Kidney (tissue), 14 donors: ENCODE data around the gene MB21D2. TPM values are rescaled to one million over a fixed set of nuclear protein-coding genes. Genes with fewer than 3 reads are reported as not detected.

Experiments used
- DNase-seq, 5 donors: peaks; one replicate each; pipeline ENCODE4 v3.0.0-alpha.2; 2013 to 2020
- FAIRE-seq: peaks from 2 replicates; lab custom pipeline; 2012; peaks lifted over from hg19 to GRCh38; lab: Jason Lieb, UNC
- H3K27ac ChIP-seq, 2 donors: one replicate each; pipeline ENCODE4 v1.7.0; 2013; ENCODE audit warnings: low read depth in 2 of 2, low read length in 2 of 2, inconsistent platforms in 1 of 2
- H3K27me3 ChIP-seq: one replicate; pipeline ENCODE4 v1.7.1; 2013; ENCODE audit warnings: low read length, inconsistent platforms; ENCODE audit not compliant: control insufficient read depth, insufficient read depth
- H3K36me3 ChIP-seq, 3 donors: one replicate each; pipeline versions ENCODE4 v1.7.0 to v1.7.1; 2013; ENCODE audit warnings: low read length in 3 of 3, control low read depth in 1 of 3, inconsistent platforms in 1 of 3; ENCODE audit not compliant: insufficient read depth in 3 of 3, control insufficient read depth in 2 of 3
- H3K4me1 ChIP-seq, 3 donors: one replicate each; pipeline versions ENCODE4 v1.7.0 to v1.7.1; 2013; ENCODE audit warnings: low read length in 3 of 3, inconsistent platforms in 1 of 3, low read depth in 1 of 3; ENCODE audit not compliant: control insufficient read depth in 2 of 3, insufficient read depth in 2 of 3
- H3K4me3 ChIP-seq, 3 donors: one replicate each; pipeline versions ENCODE4 v1.7.0 to v1.8.1; 2013; ENCODE audit warnings: low read length in 3 of 3, control low read depth in 1 of 3, inconsistent platforms in 1 of 3
- H3K9ac ChIP-seq, 3 donors: one replicate each; pipeline versions ENCODE4 v1.7.0 to v1.7.1; 2013; ENCODE audit warnings: low read length in 3 of 3, control low read depth in 1 of 3, inconsistent platforms in 1 of 3
- H3K9me3 ChIP-seq, 3 donors: one replicate each; pipeline versions ENCODE4 v1.7.0 to v1.7.1; 2013; ENCODE audit warnings: low read length in 3 of 3, control low read depth in 1 of 3, inconsistent platforms in 1 of 3; ENCODE audit not compliant: control insufficient read depth in 2 of 3, insufficient read depth in 1 of 3
- CTCF ChIP-seq: IDR thresholded peaks from 3 replicates; pipeline ENCODE4 v1.5.1; 2012; ENCODE audit warnings: mild to moderate bottlenecking, moderate library complexity, borderline replicate concordance; ENCODE audit not compliant: insufficient read depth; ENCODE audit errors: extremely low read depth
- intact Hi-C: fragments of 100-400 bp; cut with DNase I; formaldehyde crosslinking; loops from one replicate; pipeline ENCODE4 v1.11.1; 2022
- polyA plus RNA-seq: library from polyadenylated mRNA; stranded (reverse); fragments of 350-450 nt; fragmentation: Illumina TruSeq; extraction: RNeasy Lipid Tissue Mini Kit (QIAGEN cat#74804); gene quantifications from one replicate; pipeline ENCODE4 v1.2.3, GENCODE V29; 2014; ENCODE audit warnings: low read depth, low replicate concordance; ENCODE audit not compliant: insufficient read depth
- total RNA-seq: library from RNA; stranded (reverse); fragmentation: NEBNext Ultra II Directional; extraction: Animal tissue kit (Norgen Biotek cat#: 25700); gene quantifications from one replicate; pipeline ENCODE4 v1.2.1, GENCODE V29; 2021
- donor health status: control.
- donor health status: control.
- donor health status: control.
- donor health status: control.
- donor health status: control.
- donor health status: DM: yes; HTN: yes; CAD: no.
- donor health status: Normal renal cell carcinoma (clear cell type).

MB21D2 gene
- total and polyA plus RNA-seq, 2 donors from 2014 or later: 3.2 to 3.9 TPM

DNA sequence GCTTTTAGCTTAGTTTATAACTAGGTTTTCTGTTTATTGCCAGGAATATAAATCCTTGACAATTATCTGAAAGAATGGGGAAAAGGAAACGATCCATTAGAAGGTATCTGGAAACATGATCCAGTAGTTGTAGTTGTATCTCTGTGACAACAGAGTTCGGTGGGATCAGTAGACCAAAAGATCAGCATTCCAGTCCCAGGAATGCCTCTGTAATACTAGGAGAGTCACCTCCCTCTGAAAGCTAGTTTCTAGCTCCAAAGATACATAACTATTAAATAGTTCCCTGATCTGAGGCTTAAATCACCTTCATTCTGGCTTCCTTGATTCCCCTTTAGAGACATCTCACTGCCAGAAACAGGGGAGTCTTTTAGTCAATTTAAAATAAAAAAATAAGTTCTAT, 34.1 kb downstream of the MB21D2 start:
- no peak for TF ChIP-seq CTCF
- FAIRE-seq (no peak), DNase-seq (peak in 2 of 5 donors; percentile 33 to 56)
- Histone ChIP-seq H3K27me3 (no peaks in the 10 kb centered on the region), H3K9ac (no peak overlapping the region), H3K27ac (no peak overlapping the region), H3K4me3 (no peak overlapping the region), H3K9me3 (no peaks in the 10 kb centered on the region), H3K4me1 (peaks cover 0 to 10% (median 0%) of the 10 kb centered on the region in 3 donors), H3K36me3 (no peaks in the 10 kb centered on the region)
- intact Hi-C loops: no loop called here

- intact Hi-C loops: no loop called here
- peaks cover 0 to 8% (median 2%) of the 10 kb centered on the region in 3 donors for H3K4me1 ChIP-seq
- TF ChIP-seq CTCF: no peak
- H3K4me3 ChIP-seq: no peak overlapping the region
- H3K9me3 ChIP-seq: no peaks in the 10 kb centered on the region
- no peak overlapping the region for H3K27ac ChIP-seq
- no peak for DNase-seq
- H3K27me3 ChIP-seq: no peaks in the 10 kb centered on the region
- no peak for FAIRE-seq
- no peaks in the 10 kb centered on the region for H3K36me3 ChIP-seq
- H3K9ac ChIP-seq: no peak overlapping the region
Observed at GRCh38 chr3:192881159-192881786, 36.4 kb downstream of the MB21D2 start.

- no peak for DNase-seq
- Histone ChIP-seq H3K27ac (no peak overlapping the region), H3K4me1 (peaks cover 0 to 7% (median 2%) of the 10 kb centered on the region in 3 donors), H3K9ac (no peak overlapping the region), H3K36me3 (no peaks in the 10 kb centered on the region), H3K27me3 (no peaks in the 10 kb centered on the region), H3K9me3 (no peaks in the 10 kb centered on the region), H3K4me3 (no peak overlapping the region)
- intact Hi-C loops: no loop called here
- FAIRE-seq: no peak
- no peak for TF ChIP-seq CTCF
Observed at GRCh38 chr3:192880313-192880712, 37.3 kb downstream of the MB21D2 start.
